Transverse colon (tissue), 4 donors: ENCODE results near the gene TMIGD1.

Experiments
- CTCF ChIP-seq, 5 experiments: fragments of 200-600 bp in 3 of 5; fragments of 450-650 bp in 2 of 5; sonication (generic) in 3 of 5; IDR thresholded peaks; 1 replicate in 2 of 5; 2 replicates in 3 of 5; pipeline ENCODE4 v1.5.1; 2016 to 2017; ENCODE audit warnings: antibody characterized with exemption in 5 of 5, inconsistent platforms in 3 of 5, mild to moderate bottlenecking in 2 of 5, moderate library complexity in 1 of 5
- POLR2AphosphoS5 ChIP-seq, 3 donors: sonication (generic); formaldehyde crosslinking; IDR thresholded peaks; one replicate each; pipeline ENCODE4 v1.6.1; 2016; ENCODE audit warnings: antibody characterized with exemption in 3 of 3

GRCh38 chr17:30379903-30380381 is 46.1 kb upstream of the TMIGD1 start:
- no peak for TF ChIP-seq CTCF (IDR thresholded peaks at IDR 0.05)
- TF ChIP-seq POLR2AphosphoS5 (IDR thresholded peaks at IDR 0.05) = no peak
